Fibroblast of pulmonary artery (primary cell): ENCODE data around the gene SNTG2.

Experiments
- DNase-seq: peaks from one replicate; pipeline ENCODE4 v3.0.0-alpha.2; 2010; ENCODE audit warnings: low read depth
- H3K4me3 ChIP-seq: replicated peaks from 2 replicates; pipeline ENCODE4 v1.5.1; 2011; ENCODE audit warnings: low read depth, mild to moderate bottlenecking, control low read depth, low read length, moderate library complexity
- CTCF ChIP-seq: IDR thresholded peaks from 2 replicates; pipeline ENCODE4 v1.5.1; 2011; ENCODE audit warnings: mild to moderate bottlenecking, control low read depth, low read length, inconsistent platforms; ENCODE audit errors: missing control alignments

Gene SNTG2

GRCh38 chr2:1026141-1026540, 75.5 kb downstream of the SNTG2 start:
- H3K4me3 ChIP-seq: no peak overlapping the region
- DNase-seq: no peak
- TF ChIP-seq CTCF: no peak

- no peak for TF ChIP-seq CTCF
- H3K4me3 ChIP-seq: no peak overlapping the region
Measured at GRCh38 chr2:1028831-1029230, 78.2 kb downstream of the SNTG2 start.

GRCh38 chr2:1032030-1032429, 81.4 kb downstream of the SNTG2 start:
- no peak overlapping the region for H3K4me3 ChIP-seq
- TF ChIP-seq CTCF: no peak
- DNase-seq: no peak

More at GRCh38 chr2:1028831-1029230, 78.2 kb downstream of the SNTG2 start:
- DNase-seq: no peak

GRCh38 chr2:1033069-1033468, 82.4 kb downstream of the SNTG2 start:
- no peak for TF ChIP-seq CTCF
- H3K4me3 ChIP-seq: no peak overlapping the region
- no peak for DNase-seq

- TF ChIP-seq CTCF: no peak
- no peak overlapping the region for H3K4me3 ChIP-seq
- DNase-seq: no peak
Measured at GRCh38 chr2:1037066-1037465, 86.4 kb downstream of the SNTG2 start.

GRCh38 chr2:1039549-1039948, 88.9 kb downstream of the SNTG2 start:
- TF ChIP-seq CTCF: no peak
- no peak overlapping the region for H3K4me3 ChIP-seq
- DNase-seq: no peak

- no peak for TF ChIP-seq CTCF
- H3K4me3 ChIP-seq: no peak overlapping the region
- no peak for DNase-seq
Measured at GRCh38 chr2:1041012-1041805, 90.6 kb downstream of the SNTG2 start.
